Duodenal mucosa (tissue), 2 donors: Measurements from ENCODE around the gene SIAH1.
"Not testable (repeated sequence)": the region's sequence is repeated elsewhere in the genome, so short reads cannot be mapped to it uniquely, and the experiment has no call there.

ENCODE experiments used
- H3K27ac ChIP-seq: one replicate; pipeline ENCODE4 v1.7.0; 2013; ENCODE audit warnings: low read depth, low read length
- H3K27me3 ChIP-seq, 2 donors: one replicate each; pipeline ENCODE4 v1.7.0; 2013; ENCODE audit warnings: low read length in 2 of 2, control low read depth in 1 of 2; ENCODE audit not compliant: insufficient read depth in 2 of 2, control insufficient read depth in 1 of 2
- H3K36me3 ChIP-seq, 2 donors: one replicate each; pipeline ENCODE4 v1.7.0; 2013; ENCODE audit warnings: low read length in 2 of 2, control low read depth in 1 of 2; ENCODE audit not compliant: insufficient read depth in 2 of 2, control insufficient read depth in 1 of 2
- H3K4me1 ChIP-seq, 2 donors: one replicate each; pipeline ENCODE4 v1.7.0; 2013; ENCODE audit warnings: low read length in 2 of 2, control low read depth in 1 of 2; ENCODE audit not compliant: insufficient read depth in 2 of 2, control insufficient read depth in 1 of 2
- H3K4me3 ChIP-seq, 2 donors: one replicate each; pipeline ENCODE4 v1.7.0; 2013; ENCODE audit warnings: low read length in 2 of 2, low read depth in 1 of 2
- H3K9ac ChIP-seq, 2 donors: one replicate each; pipeline ENCODE4 v1.7.0; 2013; ENCODE audit warnings: low read length in 2 of 2, low read depth in 1 of 2
- H3K9me3 ChIP-seq, 2 donors: one replicate each; pipeline ENCODE4 v1.7.0; 2013; ENCODE audit warnings: low read length in 2 of 2, control low read depth in 1 of 2; ENCODE audit not compliant: control insufficient read depth in 1 of 2

Gene SIAH1

GRCh38 chr16:48378276-48378675 is 6.9 kb downstream of the SIAH1 start:
- no peaks in the 10 kb centered on the region for H3K9me3 ChIP-seq
- H3K9ac ChIP-seq = no peak overlapping the region
- H3K27ac ChIP-seq = no peak overlapping the region
- no peak overlapping the region for H3K4me3 ChIP-seq
- no peaks in the 10 kb centered on the region for H3K27me3 ChIP-seq
- H3K4me1 ChIP-seq = peaks cover 34 to 54% of the 10 kb centered on the region in 2 donors
- no peaks in the 10 kb centered on the region for H3K36me3 ChIP-seq

DNA sequence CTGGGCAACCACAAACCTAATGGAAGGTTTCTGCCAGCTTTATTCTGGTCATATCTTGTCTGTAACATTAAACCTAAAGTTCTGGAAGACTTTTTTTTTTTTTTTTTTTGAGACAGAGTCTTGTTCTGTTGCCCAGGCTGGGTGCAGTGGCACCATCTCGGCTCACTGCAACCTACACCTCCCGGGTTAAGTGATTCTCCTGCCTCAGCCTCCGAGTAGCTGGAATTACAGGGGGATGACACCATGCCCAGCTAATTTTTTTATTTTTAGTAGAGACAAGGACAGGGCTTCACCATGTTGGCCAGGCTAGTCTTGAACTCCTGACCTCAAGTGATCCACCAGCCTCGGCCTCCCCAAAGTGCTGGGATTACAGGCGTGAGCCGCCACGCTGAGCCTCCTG is 7.9 kb downstream of the SIAH1 start:
- not testable (repeated sequence) for H3K36me3 ChIP-seq, H3K27me3 ChIP-seq, H3K4me3 ChIP-seq, H3K9me3 ChIP-seq, H3K27ac ChIP-seq, H3K9ac ChIP-seq
- H3K4me1 ChIP-seq = peaks cover 33 to 50% of the 10 kb centered on the region in 2 donors

DNA sequence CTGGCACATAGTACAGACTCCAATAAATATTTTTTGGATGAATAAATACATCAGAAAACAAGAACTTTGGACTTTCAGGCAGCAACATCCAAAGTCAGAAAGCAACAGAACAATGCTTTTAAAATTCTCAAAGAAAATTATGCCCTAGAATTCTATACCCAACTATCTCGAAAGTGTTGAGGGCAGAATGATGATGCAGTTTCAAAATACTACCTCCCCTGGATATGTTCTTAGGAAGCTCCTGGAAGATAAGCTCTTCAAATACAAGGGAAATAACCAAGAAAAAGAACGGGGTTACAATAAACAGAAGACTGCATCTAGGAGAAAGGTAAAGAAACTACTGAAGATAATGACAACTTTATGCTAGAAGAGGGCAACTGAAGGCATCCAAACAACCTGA is 11.0 kb downstream of the SIAH1 start:
- Histone ChIP-seq H3K4me1 (peaks cover 17 to 38% of the 10 kb centered on the region in 2 donors), H3K4me3 (no peak overlapping the region), H3K27ac (no peak overlapping the region), H3K9me3 (no peaks in the 10 kb centered on the region), H3K27me3 (no peaks in the 10 kb centered on the region), H3K36me3 (no peaks in the 10 kb centered on the region), H3K9ac (no peak overlapping the region)

DNA sequence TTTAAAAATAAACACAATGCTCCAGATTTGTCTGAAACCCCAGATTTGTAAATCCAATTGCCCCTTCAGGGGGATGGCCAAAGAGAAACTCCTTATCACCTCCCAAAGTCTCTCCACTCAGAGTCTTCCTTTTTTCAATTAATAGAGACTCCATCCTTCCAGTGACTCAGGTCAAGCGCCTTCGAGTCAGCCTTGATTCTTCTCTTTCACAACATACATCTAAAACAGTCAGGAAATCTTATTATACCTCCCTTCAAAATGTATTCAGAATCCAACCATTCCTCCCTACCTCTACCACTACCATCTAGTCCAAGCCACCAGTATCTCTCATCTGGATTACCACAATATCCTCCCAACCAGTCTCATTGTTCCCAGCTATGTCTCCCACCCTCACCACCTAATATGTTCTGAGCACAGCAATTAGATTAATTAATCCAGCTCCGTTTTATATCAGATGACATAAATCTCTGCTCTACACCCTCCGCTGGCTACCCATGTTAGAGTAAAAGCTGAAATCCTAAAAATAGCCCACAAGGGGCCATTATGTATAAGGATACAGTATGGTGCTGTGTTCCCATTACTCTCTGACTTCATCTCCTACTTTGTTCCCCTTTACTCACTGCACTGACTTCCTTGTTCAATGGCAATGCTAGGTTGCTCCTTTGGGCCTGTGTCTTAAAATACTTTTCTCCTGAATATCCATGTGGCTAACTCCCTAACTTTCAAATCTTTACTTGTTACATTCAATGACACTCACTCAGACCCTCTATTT is 11.8 kb downstream of the SIAH1 start:
- no peaks in the 10 kb centered on the region for H3K9me3 ChIP-seq
- H3K36me3 ChIP-seq = no peaks in the 10 kb centered on the region
- peaks cover 9 to 29% of the 10 kb centered on the region in 2 donors for H3K4me1 ChIP-seq
- no peak overlapping the region for H3K27ac ChIP-seq
- no peak overlapping the region for H3K4me3 ChIP-seq
- H3K9ac ChIP-seq = no peak overlapping the region
- H3K27me3 ChIP-seq = no peaks in the 10 kb centered on the region

DNA sequence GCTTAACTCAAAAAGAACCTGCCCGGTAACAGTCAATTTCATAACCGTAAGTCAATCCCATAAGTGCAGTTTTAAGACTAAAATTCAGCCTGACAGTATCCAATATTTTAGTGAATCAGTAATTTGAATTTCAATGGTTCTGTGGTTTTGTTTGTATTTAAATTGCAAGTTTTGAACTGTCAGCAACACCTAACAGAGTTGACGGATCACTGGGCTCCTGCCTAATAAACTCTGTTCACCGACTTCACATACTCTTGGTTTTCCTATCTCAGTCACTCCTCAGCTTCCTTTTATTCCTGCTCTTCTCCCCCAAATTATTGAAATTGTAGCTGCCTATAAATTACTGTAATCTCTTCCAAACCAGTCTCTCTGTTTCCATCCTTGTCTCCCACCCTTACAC is 12.5 kb downstream of the SIAH1 start:
- H3K27me3 ChIP-seq = no peaks in the 10 kb centered on the region
- H3K4me3 ChIP-seq = no peak overlapping the region
- no peak overlapping the region for H3K9ac ChIP-seq
- no peaks in the 10 kb centered on the region for H3K36me3 ChIP-seq
- no peak overlapping the region for H3K27ac ChIP-seq
- peaks cover 9 to 27% of the 10 kb centered on the region in 2 donors for H3K4me1 ChIP-seq
- no peaks in the 10 kb centered on the region for H3K9me3 ChIP-seq

GRCh38 chr16:48371393-48371780 is 13.8 kb downstream of the SIAH1 start:
- no peak overlapping the region for H3K27ac ChIP-seq
- no peaks in the 10 kb centered on the region for H3K36me3 ChIP-seq
- H3K9ac ChIP-seq = no peak overlapping the region
- no peaks in the 10 kb centered on the region for H3K9me3 ChIP-seq
- no peak overlapping the region for H3K4me3 ChIP-seq
- H3K27me3 ChIP-seq = no peaks in the 10 kb centered on the region
- H3K4me1 ChIP-seq = peaks cover 20 to 38% of the 10 kb centered on the region in 2 donors

DNA sequence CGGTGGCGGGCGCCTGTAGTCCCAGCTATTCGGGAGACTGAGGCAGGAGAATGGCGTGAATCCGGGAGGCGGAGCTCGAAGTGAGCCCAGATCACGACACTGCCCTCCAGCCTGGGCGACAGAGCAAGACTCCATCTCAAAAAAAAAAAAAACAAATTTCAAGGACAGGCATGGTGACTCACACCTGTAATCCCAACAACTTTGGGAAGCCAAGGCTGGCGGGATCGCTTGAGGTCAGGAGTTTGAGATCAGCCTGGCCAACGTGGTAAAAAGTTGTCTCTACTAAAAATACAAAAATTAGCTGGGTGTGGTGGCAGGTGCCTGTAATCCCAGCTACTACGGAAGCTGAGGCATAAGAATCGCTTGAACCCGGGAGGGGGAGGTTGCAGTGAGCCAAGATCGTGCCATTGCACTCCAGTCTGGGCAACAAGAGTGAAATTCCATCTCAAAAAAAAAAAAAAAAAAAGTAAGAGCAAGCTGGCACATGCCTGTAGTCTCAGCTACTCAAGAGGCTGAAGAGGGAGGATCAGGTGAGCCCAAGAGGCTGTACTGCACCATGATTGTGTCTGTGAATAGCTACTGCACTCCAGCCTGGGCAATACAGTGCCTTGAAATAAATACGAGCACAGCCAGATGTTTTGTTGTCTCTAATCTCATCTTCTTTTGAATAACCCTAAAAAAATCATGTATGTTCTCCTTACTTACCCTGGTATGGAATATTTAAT is 14.4 kb downstream of the SIAH1 start:
- not testable (repeated sequence) for H3K36me3 ChIP-seq, H3K27ac ChIP-seq, H3K4me3 ChIP-seq, H3K9me3 ChIP-seq, H3K9ac ChIP-seq, H3K27me3 ChIP-seq
- H3K4me1 ChIP-seq = peaks cover 23 to 38% of the 10 kb centered on the region in 2 donors

DNA sequence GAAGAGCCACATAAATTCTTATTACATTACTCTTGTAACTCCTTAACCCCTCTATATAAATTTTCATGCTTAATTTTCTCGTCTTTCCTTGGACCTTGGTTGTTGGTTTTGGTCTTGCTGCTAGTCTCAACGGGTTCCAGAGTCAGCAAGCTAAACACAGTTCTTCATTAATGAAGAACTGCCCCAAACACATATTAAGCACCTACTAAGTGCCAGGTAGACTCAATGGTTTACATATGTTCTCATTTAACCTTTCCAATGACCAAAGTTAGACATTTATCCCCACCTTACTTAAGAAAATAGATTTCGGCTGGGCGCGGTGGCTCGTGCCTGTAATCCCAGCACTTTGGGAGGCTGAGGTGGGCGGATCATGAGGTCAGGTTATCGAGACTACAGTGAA is 15.0 kb downstream of the SIAH1 start:
- H3K9ac ChIP-seq = no peak overlapping the region
- H3K4me1 ChIP-seq = peaks cover 27 to 42% of the 10 kb centered on the region in 2 donors
- H3K9me3 ChIP-seq = no peaks in the 10 kb centered on the region

DNA sequence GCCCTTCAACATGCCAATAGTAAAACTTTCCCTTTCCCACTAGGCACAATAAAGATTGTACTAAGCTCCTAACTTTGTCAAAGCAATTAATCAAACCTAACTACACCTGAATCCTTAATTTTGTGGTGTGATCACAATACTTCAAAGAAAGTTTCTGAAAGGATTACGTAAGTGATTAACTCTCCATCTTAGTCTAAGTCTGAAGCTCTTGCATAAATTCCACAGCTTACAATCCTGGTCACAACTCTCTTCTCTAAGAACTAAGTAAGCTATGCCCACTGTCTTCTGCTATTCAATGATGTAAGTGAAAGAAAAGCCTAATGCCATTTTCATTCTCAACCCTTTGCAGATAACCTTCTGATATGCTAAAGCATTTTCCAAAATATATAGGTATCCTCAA is 15.4 kb downstream of the SIAH1 start:
- no peak overlapping the region for H3K27ac ChIP-seq
- peaks cover 30 to 43% of the 10 kb centered on the region in 2 donors for H3K4me1 ChIP-seq
- H3K27me3 ChIP-seq = no peaks in the 10 kb centered on the region
- no peak overlapping the region for H3K9ac ChIP-seq
- no peaks in the 10 kb centered on the region for H3K9me3 ChIP-seq
- H3K36me3 ChIP-seq = no peaks in the 10 kb centered on the region
- H3K4me3 ChIP-seq = no peak overlapping the region

More for the DNA sequence above, 15.0 kb downstream of the SIAH1 start:
- Histone ChIP-seq H3K27me3 (no peaks in the 10 kb centered on the region), H3K36me3 (no peaks in the 10 kb centered on the region), H3K27ac (no peak overlapping the region), H3K4me3 (no peak overlapping the region)

DNA sequence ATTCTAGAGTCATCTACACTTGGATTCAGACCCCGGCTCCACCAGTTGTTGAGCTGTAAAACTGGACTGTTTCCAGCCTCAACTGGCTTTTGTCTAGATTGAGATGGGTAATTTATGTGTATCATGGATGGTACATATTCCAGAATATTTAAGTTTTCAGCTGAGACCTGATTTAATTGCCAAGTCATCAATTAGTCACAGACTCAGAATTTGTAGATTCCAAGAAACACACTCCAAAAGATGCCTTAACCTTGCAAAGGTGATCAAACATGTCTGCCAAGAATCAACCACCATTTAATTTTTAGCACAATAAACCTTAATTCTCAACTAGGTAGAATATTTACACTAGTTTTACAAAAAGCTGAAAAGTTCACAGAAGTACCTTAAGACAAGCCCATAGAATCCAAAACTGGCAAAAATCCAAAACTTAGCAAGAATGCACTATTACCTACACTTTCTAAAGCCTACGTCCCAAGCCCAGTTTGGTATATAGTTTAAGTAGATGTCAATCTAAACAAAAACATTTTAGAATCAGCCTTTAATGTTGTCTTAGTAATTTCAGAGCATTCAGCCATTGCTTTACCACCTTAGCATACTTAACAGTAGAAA is 17.7 kb downstream of the SIAH1 start:
- Histone ChIP-seq H3K4me3 (no peak overlapping the region), H3K36me3 (no peaks in the 10 kb centered on the region), H3K9me3 (no peaks in the 10 kb centered on the region), H3K9ac (no peak overlapping the region), H3K27me3 (no peaks in the 10 kb centered on the region), H3K4me1 (peaks cover 28 to 36% of the 10 kb centered on the region in 2 donors), H3K27ac (no peak overlapping the region)
